Heart left ventricle (tissue), 13 donors: ENCODE results near the gene MICU1.

Source experiments
- CTCF ChIP-seq, 12 donors: fragments of 200-600 bp; sonication (generic) in 4 of 12; IDR thresholded peaks; one replicate each; pipeline versions ENCODE4 v1.5.0 to v1.8.0; 2018 to 2022; ENCODE audit warnings: antibody characterized with exemption in 12 of 12, mild to moderate bottlenecking in 5 of 12
- POLR2A ChIP-seq, 2 donors: fragments of 450-650 bp; IDR thresholded peaks; one replicate each; pipeline ENCODE4 v1.6.1; 2017; ENCODE audit warnings: antibody characterized with exemption in 2 of 2, mild to moderate bottlenecking in 2 of 2, moderate library complexity in 2 of 2
- donor health status: ischemic (EF 13 %, LVEDD 7.1; RV severe dilation, severe dysfunction).
- donor health status: DM: no; HTN: yes; CAD: no.
- donor health status: DM: no; HTN: no; CAD: no.
- donor health status: ischemic (EF 25% LVEDD 6.9; RV normal size, moderate dysfunction).
- donor health status: ischemic (EF 25% LVEDD 5.7; RV mildly dilated, moderate dysfunction).
- donor health status: ischemic (EF 35%, LVEDD 5.7; RV mildly dilated, moderate dysfunction).
- donor health status: nonischemic (EF 11% LVEDD 7.7; RV severe dilation, severe dysfunction).
- donor health status: DM: yes; HTN: yes; CAD: no.
- donor health status: PGD.
- donor health status: ischemic (EF 29% LVEDD 5.4; RV normal size, mild dysfunction).
- donor health status: nonischemic (EF 23%, LVEDD 6.1; RV moderate dilation, normal function).

- no peak for TF ChIP-seq CTCF (IDR thresholded peaks at IDR 0.05)
- TF ChIP-seq POLR2A (IDR thresholded peaks at IDR 0.05), result no peak
These were observed 163.6 kb downstream of the MICU1 start for GRCh38 chr10:72462261-72462660.
